ENCODE data around the gene ADK. TPM values are rescaled to one million over a fixed set of nuclear protein-coding genes. Genes with fewer than 3 reads are reported as not detected.

ADK gene
- total RNA-seq, 2 donors from 2014 or later, result 14.4 to 24.3 TPM

- Histone ChIP-seq H3K4me3 (peak overlapping the region; percentile 46), H3K27ac (peak overlapping the region; percentile 65 to 70), H3K27me3 (replicated peaks; ENCODE audit: insufficient read depth) (no peaks in the 10 kb centered on the region), H3K36me3 (no peaks in the 10 kb centered on the region), H3K9me3 (no peaks in the 10 kb centered on the region), H3K4me1 (ENCODE audit: control insufficient read depth in 1 of 2, low read depth in 2 of 2) (peaks cover 10 to 24% of the 10 kb centered on the region in 2 donors)
- TF ChIP-seq CTCF (IDR thresholded peaks at IDR 0.05), result no peak
- DNase-seq (ENCODE audit: low spot score), result no peak
- ATAC-seq (ENCODE audit: insufficient number of reproducible peaks, low FRiP score, low read depth), result no peak
Observed at GRCh38 chr10:74189999-74190421, 39.0 kb downstream of the ADK start.

GRCh38 chr10:74190494-74190893, 39.5 kb downstream of the ADK start:
- DNase-seq (ENCODE audit: low spot score) (no peak), ATAC-seq (ENCODE audit: insufficient number of reproducible peaks, low FRiP score, low read depth) (no peak)
- Histone ChIP-seq H3K9me3 (no peaks in the 10 kb centered on the region), H3K27me3 (replicated peaks; ENCODE audit: insufficient read depth) (no peaks in the 10 kb centered on the region), H3K4me3 (peak overlapping the region; percentile 46), H3K36me3 (no peaks in the 10 kb centered on the region), H3K4me1 (ENCODE audit: control insufficient read depth in 1 of 2, low read depth in 2 of 2) (peaks cover 10 to 25% of the 10 kb centered on the region in 2 donors), H3K27ac (peak overlapping the region; percentile 65 to 70)
- TF ChIP-seq CTCF (IDR thresholded peaks at IDR 0.05), result no peak

GRCh38 chr10:74194545-74194944, 43.5 kb downstream of the ADK start:
- no peak overlapping the region for H3K4me3 ChIP-seq
- no peaks in the 10 kb centered on the region for H3K27me3 ChIP-seq (replicated peaks; ENCODE audit: insufficient read depth)
- TF ChIP-seq CTCF (IDR thresholded peaks at IDR 0.05), result no peak
- DNase-seq (ENCODE audit: low spot score) (no peak), ATAC-seq (ENCODE audit: insufficient number of reproducible peaks, low FRiP score, low read depth) (no peak)
- no peaks in the 10 kb centered on the region for H3K36me3 ChIP-seq
- no peak overlapping the region for H3K27ac ChIP-seq
- H3K4me1 ChIP-seq (ENCODE audit: control insufficient read depth in 1 of 2, low read depth in 2 of 2), result peaks cover 9 to 22% of the 10 kb centered on the region in 2 donors
- no peaks in the 10 kb centered on the region for H3K9me3 ChIP-seq

- DNase-seq (ENCODE audit: low spot score) (no peak), ATAC-seq (ENCODE audit: insufficient number of reproducible peaks, low FRiP score, low read depth) (no peak)
- Histone ChIP-seq H3K36me3 (no peaks in the 10 kb centered on the region), H3K27ac (no peak overlapping the region), H3K4me3 (no peak overlapping the region), H3K9me3 (no peaks in the 10 kb centered on the region), H3K4me1 (ENCODE audit: control insufficient read depth in 1 of 2, low read depth in 2 of 2) (peaks cover 6 to 17% of the 10 kb centered on the region in 2 donors), H3K27me3 (replicated peaks; ENCODE audit: insufficient read depth) (no peaks in the 10 kb centered on the region)
- no peak for TF ChIP-seq CTCF (IDR thresholded peaks at IDR 0.05)
Observed at GRCh38 chr10:74194999-74195398, 44.0 kb downstream of the ADK start.

- H3K4me1 ChIP-seq (ENCODE audit: control insufficient read depth in 1 of 2, low read depth in 2 of 2), result peaks cover 0 to 7% of the 10 kb centered on the region in 2 donors
- H3K27me3 ChIP-seq (replicated peaks; ENCODE audit: insufficient read depth), result no peaks in the 10 kb centered on the region
- no peak for TF ChIP-seq CTCF (IDR thresholded peaks at IDR 0.05)
- DNase-seq (ENCODE audit: low spot score) (no peak), ATAC-seq (ENCODE audit: insufficient number of reproducible peaks, low FRiP score, low read depth) (no peak)
- no peak overlapping the region for H3K27ac ChIP-seq
- H3K36me3 ChIP-seq, result no peaks in the 10 kb centered on the region
- no peak overlapping the region for H3K4me3 ChIP-seq
- no peaks in the 10 kb centered on the region for H3K9me3 ChIP-seq
Observed at GRCh38 chr10:74199315-74199714, 48.3 kb downstream of the ADK start.

Data from thoracic aorta (tissue), 2 donors.